ENCODE results near the gene EFR3B. TPM values are rescaled to one million over a fixed set of nuclear protein-coding genes. Genes with fewer than 3 reads are reported as not detected.

The EFR3B gene
- total RNA-seq, 4 donors from 2014 or later = under 0.01 to 1.4 (median 0.32) TPM

Small RNAs within 50 kb of the gene (small RNA-seq; reads per million reads assigned to genes)
- gene RF00019 (0 reads per million in 4 donors), gene RN7SL856P (0 reads per million in 4 donors)

Other genes with a start within 250 kb of the EFR3B start
- gene PTRHD1, start 248.7 kb upstream of the EFR3B start, total RNA-seq = 10 to 100 TPM; 22.6 to 41.8 (median 25.8) TPM
- gene CENPO, start 248.7 kb upstream of the EFR3B start, total RNA-seq = 10 to 100 TPM in 1 of 4 donors, 1 to 10 TPM in 3; 3.5 to 12.2 (median 6.4) TPM
- gene ADCY3, start 121.8 kb upstream of the EFR3B start, total RNA-seq = 10 to 100 TPM; 14.8 to 48.3 (median 34.3) TPM
- gene DNAJC27, start 70.1 kb upstream of the EFR3B start, total RNA-seq = 1 to 10 TPM; 2.1 to 4.6 (median 4.2) TPM
- gene POMC, start 126.5 kb downstream of the EFR3B start, total RNA-seq = 1 to 10 TPM in 3 of 4 donors, not detected in 1; 3.1 to 6.1 (median 3.4) TPM

Data from esophagus squamous epithelium (tissue), 4 donors.